OCI-M2 (cell line): Measurements from ENCODE around the gene FCAMR.

Source experiments
- DNase-seq: peaks from one replicate; lab custom pipeline; 2025; ENCODE audit not compliant: unreplicated experiment; lab: John Stamatoyannopoulos, UW

FCAMR gene

DNA sequence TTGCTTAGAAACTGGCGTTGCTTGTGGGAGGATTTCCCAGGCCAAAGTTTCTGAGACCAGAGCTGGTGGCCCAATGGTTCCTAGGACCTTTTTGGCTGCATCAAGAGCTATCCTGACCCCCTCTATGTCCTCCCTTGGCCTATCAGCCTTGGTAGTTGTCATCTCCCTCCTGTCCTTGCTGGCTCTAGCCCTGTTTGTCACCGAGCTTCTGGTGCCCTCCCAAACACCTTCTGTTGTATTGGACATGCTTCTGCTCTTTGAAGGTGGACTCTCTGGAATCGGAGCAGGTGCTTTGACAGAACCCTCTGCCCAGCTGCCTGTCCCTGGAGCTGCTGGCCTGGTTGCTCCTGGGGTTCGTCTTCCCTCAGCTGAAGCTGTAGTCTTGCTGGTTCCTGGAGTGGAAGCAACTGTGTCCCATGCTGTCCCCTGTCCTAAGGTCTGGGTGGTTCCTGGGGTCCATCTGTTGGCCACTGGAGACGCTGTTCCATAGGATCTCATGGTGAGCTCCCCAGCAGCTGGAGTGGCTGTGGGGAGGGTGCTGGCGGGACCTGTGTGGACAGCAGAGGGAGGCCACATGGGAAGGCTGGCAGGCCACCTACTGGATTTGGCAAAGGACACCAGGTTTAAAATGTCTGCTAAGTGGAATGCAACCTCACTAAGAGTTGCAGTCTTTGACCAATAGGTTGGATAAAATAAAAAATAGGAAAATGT lies 9.4 kb downstream of the FCAMR start:
- DNase-seq, result no peak

DNA sequence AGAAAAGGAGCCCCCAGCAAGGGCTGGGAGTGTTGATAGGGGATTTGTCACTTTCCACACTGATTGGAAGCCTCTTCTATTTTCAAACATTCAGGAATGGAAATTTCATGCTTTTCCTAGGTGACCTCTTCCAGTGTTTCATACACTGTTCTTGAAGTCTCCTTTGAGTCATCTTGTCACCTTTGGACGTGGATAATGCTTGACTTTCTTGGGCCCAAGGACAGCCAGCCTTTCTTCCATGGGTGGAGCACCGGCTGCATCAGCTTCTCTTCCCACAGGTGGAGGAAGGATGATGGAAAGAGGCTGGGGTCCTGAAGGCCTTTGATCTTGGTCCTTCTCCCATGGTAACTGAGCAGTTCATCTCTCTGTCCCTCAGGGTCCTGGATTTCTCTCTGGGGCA lies 12.1 kb downstream of the FCAMR start:
- no peak for DNase-seq

DNA sequence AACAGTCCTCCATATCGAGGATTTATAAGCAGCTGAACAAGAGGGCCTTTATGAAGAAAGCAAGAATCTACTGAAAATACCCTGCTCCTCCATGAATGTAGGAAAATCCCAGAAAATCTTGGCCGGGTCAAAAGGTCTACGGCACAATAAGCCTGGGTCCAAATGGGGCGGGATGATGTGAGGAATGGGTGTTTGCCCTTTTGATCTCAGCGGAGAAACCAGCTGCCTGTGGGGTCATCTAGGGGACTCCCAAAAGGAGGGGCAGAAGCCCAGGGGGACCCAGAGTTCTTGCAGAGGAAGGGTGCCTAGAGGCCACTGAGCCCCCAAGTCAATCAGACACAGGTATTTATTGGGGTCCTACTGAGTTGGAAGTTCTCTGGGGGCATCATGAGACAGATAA lies 12.6 kb downstream of the FCAMR start:
- DNase-seq, result no peak

GRCh38 chr1:206955476-206956451 lies 14.5 kb downstream of the FCAMR start:
- no peak for DNase-seq

DNA sequence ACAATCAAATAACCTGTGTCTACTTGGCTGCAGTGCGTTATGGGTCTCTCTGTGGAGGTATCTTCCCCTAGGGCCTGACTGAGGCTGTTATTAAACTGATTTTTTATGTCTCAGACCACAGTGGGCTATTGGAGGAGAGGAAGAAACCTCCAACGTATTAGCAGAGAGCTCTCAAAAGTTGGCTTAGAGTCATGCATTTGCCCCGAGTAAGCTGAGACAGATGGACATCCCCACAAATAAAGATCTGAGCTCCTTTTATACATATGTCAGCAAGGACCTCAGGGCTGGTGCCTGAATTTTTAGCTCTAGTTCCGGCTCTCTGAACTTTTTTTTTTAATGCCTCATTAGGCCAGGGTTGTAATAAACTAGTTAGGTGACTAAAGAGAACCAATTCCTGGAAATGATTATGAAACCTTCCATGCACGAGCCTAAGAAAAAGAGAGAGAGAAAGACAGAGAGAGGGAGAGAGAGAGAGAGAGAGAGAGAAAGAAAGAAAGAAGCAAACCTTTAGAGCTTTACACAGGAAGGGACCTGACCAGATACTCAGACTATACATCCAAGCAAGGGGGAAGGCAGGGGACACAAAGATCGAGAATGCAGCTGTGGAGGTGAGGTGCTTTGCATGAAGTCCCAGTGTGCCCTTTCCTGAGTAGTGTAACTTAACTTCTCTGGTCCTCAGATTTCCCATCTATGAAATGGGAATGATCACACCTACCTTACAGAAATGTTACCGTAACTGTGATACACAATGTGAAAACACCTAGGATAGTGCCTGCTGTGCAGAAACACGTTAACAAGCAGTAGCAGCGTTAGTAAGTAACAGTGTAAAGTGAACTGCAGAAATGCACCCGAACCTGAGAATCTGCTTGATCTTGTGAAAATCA lies 15.6 kb downstream of the FCAMR start:
- DNase-seq, result no peak

- DNase-seq, result no peak
These were observed 16.6 kb downstream of the FCAMR start for GRCh38 chr1:206953626-206954025.

GRCh38 chr1:206953126-206953525 lies 17.1 kb downstream of the FCAMR start:
- no peak for DNase-seq

GRCh38 chr1:206952171-206952570 lies 18.1 kb downstream of the FCAMR start:
- no peak for DNase-seq

DNA sequence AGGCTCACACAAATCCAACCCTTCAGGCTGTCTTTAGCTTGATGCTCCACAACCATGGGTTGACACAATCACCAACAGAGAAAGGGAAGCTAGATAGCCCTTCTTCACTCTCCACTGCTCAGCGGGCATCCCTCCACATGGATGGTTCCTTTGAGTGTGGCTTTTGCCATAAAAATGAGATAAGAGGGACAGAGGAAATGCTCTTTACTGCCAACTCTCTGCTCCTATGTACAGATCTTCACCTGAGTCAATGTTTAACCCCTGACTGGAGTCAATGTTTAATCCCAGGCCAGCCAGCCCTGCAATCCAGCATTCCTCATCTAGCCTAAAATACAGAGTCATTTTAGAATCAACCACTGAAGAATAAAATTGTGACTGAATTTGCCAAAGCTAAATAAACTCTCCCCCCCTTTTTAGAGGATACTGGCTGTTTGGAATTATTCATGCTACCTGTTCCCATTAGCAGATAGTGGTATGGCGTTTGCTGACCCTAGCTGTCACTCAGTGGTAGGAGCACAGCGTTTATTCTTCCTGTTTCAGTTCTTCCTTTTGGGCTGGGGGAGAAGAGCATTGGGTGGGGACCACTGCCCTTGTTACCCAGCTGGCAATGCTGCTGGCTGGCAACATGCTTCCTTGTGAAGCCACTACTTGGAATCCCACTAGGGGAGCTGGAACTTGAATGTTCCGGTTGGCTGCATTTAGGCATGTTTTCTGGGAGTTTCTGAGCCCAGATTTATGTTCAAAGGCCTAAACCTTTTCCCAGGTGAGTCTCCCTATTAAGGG lies 18.8 kb downstream of the FCAMR start:
- no peak for DNase-seq

- no peak for DNase-seq
These were observed 20.6 kb downstream of the FCAMR start for GRCh38 chr1:206949641-206950040.

DNA sequence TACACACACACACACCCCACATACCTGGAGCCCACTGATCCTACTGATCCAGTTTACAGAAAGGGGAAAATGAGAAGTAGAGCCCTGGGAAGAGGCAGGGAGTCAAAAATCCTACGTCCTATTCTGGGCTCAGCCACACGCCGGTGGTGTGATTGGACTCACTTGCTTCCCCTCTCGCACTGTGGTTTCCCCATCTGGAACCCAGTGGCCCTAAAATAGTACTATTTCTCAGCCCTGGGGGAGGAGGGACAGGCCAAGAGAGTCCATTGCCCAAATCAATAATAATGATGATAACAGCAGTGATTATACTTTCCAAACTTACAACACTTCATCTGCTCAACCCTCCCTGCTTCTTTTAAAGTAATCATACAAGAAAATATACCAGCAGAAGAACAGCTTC lies 21.1 kb downstream of the FCAMR start:
- DNase-seq, result no peak

DNA sequence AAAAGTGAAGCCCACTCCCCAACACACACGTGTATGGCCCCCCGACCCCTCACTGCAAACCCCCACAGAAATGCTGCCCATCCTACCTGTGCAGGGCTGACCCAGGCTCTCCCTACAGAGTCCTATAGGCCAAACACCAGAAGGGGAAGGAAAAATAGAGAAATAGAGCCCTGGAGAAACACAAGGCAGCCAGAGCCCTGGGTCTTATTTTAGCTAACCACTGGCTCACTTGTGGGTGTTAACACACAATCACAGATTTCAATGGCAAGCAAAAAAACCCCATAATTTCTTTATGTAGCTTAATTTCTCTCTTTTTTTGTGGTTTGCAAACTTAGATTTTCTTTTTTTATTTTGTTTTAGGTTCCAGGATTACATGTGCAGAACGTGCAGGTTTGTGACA lies 23.0 kb downstream of the FCAMR start:
- no peak for DNase-seq

GRCh38 chr1:206946261-206946660 lies 24.0 kb downstream of the FCAMR start, which contains the start of gene PIGR:
PIGR (minus strand) TSS chr1:206946466; CDS start chr1:206940531, 5,935 bp downstream.
- no peak for DNase-seq

DNA sequence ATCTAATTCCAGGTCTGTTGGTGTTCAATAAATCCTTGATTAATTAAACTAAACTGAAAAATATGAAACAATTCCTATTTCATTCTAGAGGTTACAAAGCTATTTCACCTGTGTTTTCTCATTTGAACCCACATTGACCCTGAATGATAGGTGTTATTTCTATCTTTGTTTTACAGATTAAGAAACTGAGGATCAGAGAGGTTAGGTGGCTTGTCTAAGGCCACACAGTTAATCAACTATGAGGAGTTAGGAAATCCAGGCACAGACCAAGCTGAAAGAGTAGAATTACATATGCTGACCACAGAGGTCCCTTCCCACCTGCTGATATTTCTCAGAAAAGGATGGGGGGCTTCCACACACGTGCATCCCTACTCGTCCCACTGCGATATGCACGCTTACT lies 24.5 kb downstream of the FCAMR start:
- DNase-seq, result no peak

GRCh38 chr1:206944703-206945102 lies 25.6 kb downstream of the FCAMR start:
- no peak for DNase-seq

DNA sequence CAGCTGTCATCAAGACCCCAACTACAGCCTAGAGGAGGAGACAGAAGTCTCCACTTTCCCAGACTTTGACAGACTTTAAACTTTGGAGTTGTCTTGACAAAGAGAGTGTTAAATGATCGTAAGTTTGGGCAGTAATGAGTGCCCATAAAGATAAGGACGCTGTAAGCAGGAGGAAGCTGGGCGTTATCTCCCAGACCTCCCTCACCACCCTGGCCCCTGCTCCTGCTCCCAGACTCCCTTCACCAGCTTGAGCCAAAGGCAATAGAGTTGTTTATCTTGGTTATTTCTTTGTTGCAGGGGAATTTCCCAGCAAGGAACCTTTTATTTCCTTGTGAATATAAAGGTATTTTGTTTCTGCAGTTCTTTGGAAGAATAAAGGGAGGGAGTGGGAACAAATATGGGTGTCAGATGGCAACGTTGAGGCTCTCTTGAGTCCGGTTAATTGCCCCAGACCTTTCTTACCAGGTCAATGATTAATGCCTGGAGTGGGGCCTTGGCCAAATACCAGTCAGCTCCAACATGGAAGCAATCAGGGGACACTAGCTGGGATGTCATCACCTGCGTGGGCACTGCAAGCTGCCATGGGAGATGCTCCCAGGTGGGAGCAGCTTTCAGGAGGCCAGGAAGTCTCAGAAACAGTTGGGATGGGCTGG lies 28.4 kb downstream of the FCAMR start:
- no peak for DNase-seq

- no peak for DNase-seq
These were observed 29.7 kb downstream of the FCAMR start for GRCh38 chr1:206940588-206940936.

GRCh38 chr1:206939841-206940587 lies 30.2 kb downstream of the FCAMR start:
- no peak for DNase-seq

DNA sequence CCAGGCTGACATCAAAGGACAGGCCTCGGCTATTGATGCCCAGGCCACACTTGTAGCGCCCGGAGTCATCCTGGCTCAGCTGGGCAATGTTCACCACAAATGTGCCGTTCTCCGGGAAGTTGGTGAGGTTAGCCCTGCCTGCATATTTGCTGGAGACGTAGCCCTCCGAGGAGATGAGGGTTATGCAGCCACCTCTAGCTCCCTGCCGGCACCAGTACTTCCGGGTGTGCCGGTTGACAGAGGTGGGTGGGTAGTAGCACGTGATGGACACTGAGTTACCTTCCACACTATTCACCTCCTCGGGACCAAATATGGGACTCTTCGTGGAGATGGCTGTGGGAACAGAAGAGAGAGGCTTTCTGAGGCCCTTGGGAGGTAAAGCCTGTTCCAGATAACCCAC lies 31.1 kb downstream of the FCAMR start:
- no peak for DNase-seq
